Stimulated activated CD4-positive, alpha-beta T cell treated with anti-CD3 and anti-CD28 coated beads, Interleukin-1b, Interleukin-23, amount 100 ng/mL, for 4 hours (primary cell): ENCODE data around the gene KCNJ3.
"Not testable (repeated sequence)": the region's sequence is repeated elsewhere in the genome, so short reads cannot be mapped to it uniquely, and the experiment has no call there.

Source experiments
- DNase-seq, 2 donors: peaks; one replicate each; pipeline ENCODE4 v3.0.0-alpha.2; 2020; ENCODE audit warnings: low read depth in 2 of 2

Gene KCNJ3

DNA sequence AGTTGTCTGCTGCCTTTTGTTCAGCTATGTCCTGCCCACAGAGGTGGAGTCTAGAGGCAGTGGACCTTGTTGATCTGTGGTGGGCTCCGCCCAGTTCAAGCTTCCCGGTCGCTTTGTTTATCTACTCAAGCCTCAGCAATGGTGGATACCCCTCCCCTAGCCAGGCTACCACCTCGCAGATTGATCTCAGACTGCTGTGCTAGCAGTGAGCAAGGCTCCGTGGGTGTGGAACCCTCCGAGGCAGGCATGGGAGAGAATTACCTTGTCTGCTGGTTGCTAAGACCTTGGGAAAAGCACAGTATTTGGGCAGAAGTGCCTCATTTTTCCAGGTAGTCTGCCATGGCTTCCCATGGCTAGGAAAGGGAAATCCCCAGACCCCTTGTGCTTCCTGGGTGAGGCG lies 146.0 kb downstream of the KCNJ3 start:
- DNase-seq = no peak

- DNase-seq = no peak
These were observed 148.3 kb downstream of the KCNJ3 start for GRCh38 chr2:154846842-154847241.

- no peak for DNase-seq
These were observed 151.0 kb downstream of the KCNJ3 start for GRCh38 chr2:154849482-154849881.

DNA sequence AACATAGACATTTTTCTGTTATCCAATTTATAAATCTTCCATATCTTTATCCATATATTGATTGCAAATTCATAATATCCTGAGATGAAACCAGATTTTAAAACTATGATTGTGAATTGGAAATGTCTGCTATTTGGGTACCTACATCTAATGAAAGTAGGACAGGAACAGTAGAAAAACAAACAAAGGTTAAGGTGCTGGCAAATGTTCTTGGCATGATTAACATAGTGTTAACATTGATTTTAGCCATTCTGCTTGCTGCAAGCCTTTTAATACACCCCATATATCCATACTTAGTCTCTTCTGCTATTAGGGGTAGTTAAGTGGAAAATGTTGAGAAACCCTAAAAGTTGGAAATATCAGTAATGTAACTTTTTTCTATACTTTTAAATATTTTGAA lies 152.0 kb downstream of the KCNJ3 start:
- no peak for DNase-seq

DNA sequence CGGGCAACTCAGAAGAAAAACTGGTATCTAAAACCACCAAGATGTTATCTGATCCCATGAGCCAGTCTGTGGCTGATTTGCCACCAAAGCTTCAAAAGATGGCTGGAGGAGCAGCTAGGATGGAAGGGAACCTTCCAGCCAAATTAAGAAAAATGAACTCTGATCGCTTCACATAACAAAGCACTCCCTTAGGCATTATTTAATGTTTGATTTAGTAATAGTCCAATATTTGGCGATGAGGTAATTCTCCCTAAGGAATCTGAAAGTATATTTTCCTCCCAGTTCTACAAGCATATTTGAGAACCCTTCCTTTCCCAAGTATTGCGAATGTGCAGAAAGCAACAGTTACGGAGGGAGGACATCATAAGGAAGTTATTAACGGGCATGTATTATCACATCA lies 156.6 kb downstream of the KCNJ3 start:
- no peak for DNase-seq

DNA sequence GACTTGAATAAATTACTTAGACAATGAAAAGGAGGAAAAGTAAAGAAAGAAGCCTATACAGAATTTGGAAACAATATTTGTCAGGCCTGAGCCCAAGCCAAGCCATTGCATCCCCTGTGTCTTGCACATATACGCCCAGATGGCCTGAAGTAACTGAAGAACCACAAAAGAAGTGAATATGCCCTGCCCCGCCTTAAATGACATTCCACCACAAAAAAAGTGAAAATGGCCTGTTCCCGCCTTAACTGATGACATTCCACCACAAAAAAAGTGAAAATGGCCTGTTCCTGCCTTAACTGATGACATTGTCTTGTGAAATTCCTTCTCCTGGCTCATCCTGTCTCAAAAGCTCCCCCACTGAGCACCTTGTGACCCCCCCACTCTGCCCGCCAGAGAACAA lies 168.7 kb downstream of the KCNJ3 start:
- not testable (repeated sequence) for DNase-seq

DNA sequence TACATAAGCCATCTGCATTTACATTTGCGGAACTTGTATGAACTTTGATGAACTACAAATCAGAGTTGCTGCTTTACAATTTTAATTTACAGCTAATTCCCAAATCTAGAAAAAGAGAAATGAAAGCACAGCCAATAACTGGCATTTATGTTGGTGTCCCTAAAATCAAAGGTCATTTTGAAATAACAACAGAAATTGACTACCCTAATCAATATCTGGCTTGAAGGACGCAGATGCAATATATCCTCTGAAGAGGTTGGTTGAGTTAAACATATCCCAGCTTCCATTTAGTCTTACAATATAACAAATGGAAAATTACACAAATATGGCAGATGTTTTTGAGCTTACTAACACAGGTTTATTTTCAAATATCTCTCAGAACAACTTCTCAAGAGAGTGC lies 177.5 kb downstream of the KCNJ3 start:
- no peak for DNase-seq

- DNase-seq = no peak
These were observed 184.2 kb downstream of the KCNJ3 start for GRCh38 chr2:154882725-154883124.

DNA sequence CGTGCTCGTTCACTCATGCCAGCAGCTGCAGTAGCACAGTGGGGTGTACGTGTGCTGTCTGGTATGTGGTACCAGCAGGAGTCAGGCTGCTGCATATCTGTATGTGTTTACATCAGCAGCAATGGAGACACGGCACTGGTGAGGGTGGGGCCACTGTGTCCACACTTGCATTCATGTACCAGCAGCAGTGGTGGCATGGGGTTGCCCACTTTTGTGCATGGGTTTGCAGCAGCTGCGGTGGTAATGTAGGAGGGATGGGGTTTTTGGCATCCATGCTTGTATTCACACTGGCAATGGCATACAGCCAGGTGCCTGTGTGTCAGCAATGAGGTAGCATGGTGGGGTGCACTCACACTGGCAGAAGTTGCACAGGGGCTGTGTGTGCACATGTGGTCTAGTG lies 187.8 kb downstream of the KCNJ3 start:
- DNase-seq = no peak

DNA sequence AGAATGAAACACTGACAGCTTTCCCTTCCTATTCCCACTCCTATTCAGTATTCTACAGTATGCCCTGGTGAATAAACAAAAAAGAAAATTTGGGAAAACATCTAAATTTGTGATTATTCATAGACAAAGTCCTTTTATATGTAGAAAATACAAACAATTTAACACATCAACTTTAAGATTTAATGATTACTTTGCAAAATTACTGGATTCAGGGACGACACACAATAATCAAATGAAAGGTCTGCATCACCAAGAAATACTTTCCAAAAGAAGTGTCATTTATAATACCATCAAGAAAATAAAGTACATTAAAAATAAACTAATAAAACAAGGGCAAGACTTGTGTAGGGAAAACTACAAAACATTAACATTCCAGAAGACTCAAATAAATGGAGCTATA lies 199.8 kb downstream of the KCNJ3 start:
- no peak for DNase-seq

- no peak for DNase-seq
These were observed 202.6 kb downstream of the KCNJ3 start for GRCh38 chr2:154901063-154901462.
